SH-SY5Y (cell line): ENCODE results near the gene SF3A1.

Experiments used
- GATA2 ChIP-seq: IDR thresholded peaks from 2 replicates; pipeline ENCODE4 v1.6.1; 2011; ENCODE audit warnings: mild to moderate bottlenecking, low read depth, low read length
- GATA3 ChIP-seq: IDR thresholded peaks from 2 replicates; pipeline ENCODE4 v1.6.1; 2011; ENCODE audit warnings: low read depth, mild to moderate bottlenecking, low read length, moderate library complexity

DNA sequence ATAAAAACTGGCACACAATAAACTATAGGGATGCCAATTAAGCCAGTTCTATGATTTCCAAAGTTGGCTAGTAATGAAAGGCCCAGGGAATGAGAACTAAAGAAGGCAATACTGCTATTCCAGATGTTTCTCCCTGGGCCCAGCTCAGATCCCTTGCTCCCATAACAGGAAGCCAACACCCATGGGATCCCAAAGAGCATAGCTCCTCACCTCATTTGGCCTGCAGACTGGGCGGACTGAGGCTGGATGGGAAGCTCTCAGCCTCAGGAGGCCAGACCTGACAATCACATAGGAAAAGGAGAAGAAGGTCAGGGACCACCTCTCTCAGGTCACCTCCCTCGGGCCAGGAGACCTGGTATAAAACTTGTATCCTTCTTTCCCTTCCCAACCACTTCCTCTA lies 35.2 kb downstream of the SF3A1 start:
- no peak for TF ChIP-seq GATA2
- no peak for TF ChIP-seq GATA3
